GM12878 (cell line): ENCODE data around the gene RPL18. TPM values are rescaled to one million over a fixed set of nuclear protein-coding genes. Genes with fewer than 3 reads are reported as not detected.

Experiments
- ATAC-seq: fragments of 200-7000 bp; cut with Tn5 transposase; 3 replicates; pipeline ENCODE4 v1.9.1; 2020; ENCODE audit warnings: mild to moderate bottlenecking, moderate library complexity
- BruUV-seq: library from RNA; stranded (reverse); fragments of 400-500 nt; replicated peaks from 2 replicates; lab custom pipeline; 2021; lab: Mats Ljungman, UMichigan
- CTCF ChIA-PET: fragments of 300-600 bp; sonication (Branson Sonifier 250); formaldehyde crosslinking; extraction: SDS; loops from one replicate; lab custom pipeline; 2021; ENCODE audit warnings: inconsistent platforms; lab: Yijun Ruan, JAX
- POLR2A ChIA-PET: fragments of 350-600 bp; formaldehyde crosslinking; extraction: SDS; loops from one replicate; lab custom pipeline; 2021; ENCODE audit warnings: inconsistent platforms; lab: Charles Lee
- RAD21 ChIA-PET: fragments of 300-600 bp; sonication (Branson Sonifier 250); formaldehyde crosslinking; loops from one replicate; lab custom pipeline; 2023; ENCODE audit warnings: antibody characterized with exemption; ENCODE audit not compliant: unreplicated experiment; lab: Charles Lee
- SMC1A ChIA-PET: fragments of 300-600 bp; sonication (Branson Sonifier 250); formaldehyde crosslinking; loops from one replicate; lab custom pipeline; 2023; ENCODE audit not compliant: unreplicated experiment, uncharacterized antibody; lab: Charles Lee
- DNase-seq: peaks from one replicate; pipeline ENCODE4 v3.0.0-alpha.2; 2011; ENCODE audit warnings: low read depth, low spot score
- FAIRE-seq: peaks from 3 replicates; lab custom pipeline; 2011; peaks lifted over from hg19 to GRCh38; lab: Jason Lieb, UNC
- H2AFZ ChIP-seq: 2 replicates; pipeline ENCODE4 v1.6.0; 2011; ENCODE audit warnings: low read depth, low read length, control low read depth; ENCODE audit not compliant: control insufficient read depth
- H3K27ac ChIP-seq: 2 replicates; pipeline ENCODE4 v1.5.1; 2011; ENCODE audit warnings: control low read depth; ENCODE audit not compliant: control insufficient read depth, insufficient read depth
- H3K27me3 ChIP-seq, 2 experiments: replicated peaks in 1 of 2; 2 replicates each; pipeline versions ENCODE4 v1.6.0 to v1.6.1; 2011; ENCODE audit warnings: low read length in 1 of 2; ENCODE audit not compliant: control insufficient read depth in 2 of 2, insufficient read depth in 2 of 2
- H3K36me3 ChIP-seq, 2 experiments: 2 replicates each; pipeline ENCODE4 v1.5.1; 2011; ENCODE audit warnings: low read length in 1 of 2; ENCODE audit not compliant: control insufficient read depth in 2 of 2, insufficient read depth in 2 of 2
- H3K4me1 ChIP-seq: 2 replicates; pipeline ENCODE4 v1.6.1; 2011; ENCODE audit warnings: mild to moderate bottlenecking, low read length, moderate library complexity, mixed read lengths; ENCODE audit not compliant: control insufficient read depth, insufficient read depth
- H3K4me2 ChIP-seq: 2 replicates; pipeline ENCODE4 v1.6.0; 2011; ENCODE audit warnings: control low read depth; ENCODE audit not compliant: control insufficient read depth, insufficient read depth
- H3K4me3 ChIP-seq: fragments of 200-600 bp; sonication (generic); 2 replicates; pipeline ENCODE4 v1.5.1; 2016
- H3K79me2 ChIP-seq: 2 replicates; pipeline ENCODE4 v1.6.0; 2011; ENCODE audit warnings: low read length; ENCODE audit not compliant: control insufficient read depth, insufficient read depth
- H3K9ac ChIP-seq: 2 replicates; pipeline ENCODE4 v1.8.0; 2011; ENCODE audit warnings: low read length, control low read depth, mixed read lengths; ENCODE audit not compliant: control insufficient read depth, insufficient read depth
- H3K9me3 ChIP-seq: replicated peaks from 3 replicates; pipeline ENCODE4 v1.5.1; 2011; ENCODE audit warnings: mild to moderate bottlenecking, low read length; ENCODE audit not compliant: control insufficient read depth, insufficient read depth
- H4K20me1 ChIP-seq: 2 replicates; pipeline ENCODE4 v1.6.0; 2011; ENCODE audit not compliant: control insufficient read depth, insufficient read depth
- ATF7 ChIP-seq: fragments of 450-650 bp; IDR thresholded peaks from 2 replicates; pipeline ENCODE4 v1.6.1; 2016; ENCODE audit warnings: low read depth, mild to moderate bottlenecking
- BHLHE40 ChIP-seq, 2 experiments: fragments of 450-650 bp in 1 of 2; IDR thresholded peaks; 2 replicates each; pipeline ENCODE4 v1.6.1; 2011 to 2017; ENCODE audit warnings: low read depth in 2 of 2, borderline replicate concordance in 1 of 2, improper control_type of control experiment in 1 of 2, low read length in 1 of 2, mild to moderate bottlenecking in 1 of 2
- CHD2 ChIP-seq: IDR thresholded peaks from 2 replicates; pipeline ENCODE4 v1.6.1; 2011; ENCODE audit warnings: low read depth, low read length, improper control_type of control experiment, borderline replicate concordance
- CREB1 ChIP-seq: IDR thresholded peaks from 2 replicates; pipeline ENCODE4 v1.6.1; 2012; ENCODE audit warnings: low read depth, mild to moderate bottlenecking, inconsistent platforms
- E2F8 ChIP-seq: fragments of 450-650 bp; IDR thresholded peaks from 2 replicates; pipeline ENCODE4 v1.6.1; 2018; ENCODE audit warnings: mild to moderate bottlenecking, low read depth, moderate library complexity; ENCODE audit not compliant: partially characterized antibody
- EED ChIP-seq: sonication (generic); IDR thresholded peaks from 2 replicates; pipeline ENCODE4 v1.6.1; 2016; ENCODE audit warnings: antibody characterized with exemption, low read depth
- ETV6 ChIP-seq, 2 experiments: fragments of 450-650 bp in 1 of 2; IDR thresholded peaks in 1 of 2; conservative IDR thresholded peaks in 1 of 2; 2 replicates each; pipeline ENCODE4 v1.6.1; 2014; ENCODE audit warnings: antibody characterized with exemption in 1 of 2, borderline replicate concordance in 1 of 2, low read depth in 1 of 2, mild to moderate bottlenecking in 1 of 2, moderate library complexity in 1 of 2
- GATAD2B ChIP-seq: fragments of 450-650 bp; conservative IDR thresholded peaks from 2 replicates; pipeline ENCODE4 v1.6.1; 2017; ENCODE audit warnings: low read depth, mild to moderate bottlenecking, moderate library complexity
- MLLT1 ChIP-seq: fragments of 450-650 bp; IDR thresholded peaks from 2 replicates; pipeline ENCODE4 v1.6.1; 2016; ENCODE audit warnings: mild to moderate bottlenecking
- MTA2 ChIP-seq: fragments of 450-650 bp; IDR thresholded peaks from 2 replicates; pipeline ENCODE4 v1.6.1; 2016; ENCODE audit warnings: low read depth, mild to moderate bottlenecking, moderate library complexity
- NBN ChIP-seq: fragments of 450-650 bp; IDR thresholded peaks from 2 replicates; pipeline ENCODE4 v1.6.1; 2016
- NFYB ChIP-seq: IDR thresholded peaks from 2 replicates; pipeline ENCODE4 v1.6.1; 2011; ENCODE audit warnings: low read depth, mild to moderate bottlenecking, low read length, improper control_type of control experiment, moderate library complexity; ENCODE audit not compliant: insufficient read depth
- RB1 ChIP-seq: fragments of 450-650 bp; formaldehyde crosslinking; IDR thresholded peaks from 2 replicates; pipeline ENCODE4 v1.6.1; 2017; ENCODE audit warnings: mild to moderate bottlenecking, borderline replicate concordance
- SMC3 ChIP-seq: IDR thresholded peaks from 2 replicates; pipeline ENCODE4 v1.6.1; 2011; ENCODE audit warnings: low read length, improper control_type of control experiment, borderline replicate concordance
- TBL1XR1 ChIP-seq: IDR thresholded peaks from 2 replicates; pipeline ENCODE4 v1.6.1; 2012; ENCODE audit warnings: low read depth, low read length, improper control_type of control experiment
- ZSCAN29 ChIP-seq: fragments of 450-650 bp; IDR thresholded peaks from 2 replicates; pipeline ENCODE4 v1.6.1; 2017; ENCODE audit warnings: mild to moderate bottlenecking, moderate library complexity
- WGBS: methylation state at CpG from one replicate; pipeline ENCODE4 v1.1.6; 2016; ENCODE audit warnings: low lambda C conversion rate; ENCODE audit not compliant: insufficient replicate concordance, insufficient coverage; ENCODE audit errors: missing lambda C conversion rate; 5-methylcytosine and 5-hydroxymethylcytosine counted together
- in situ Hi-C: fragments of 300-500 bp; cut with MboI; formaldehyde crosslinking; loops from 9 replicates; pipeline ENCODE4 v1.14.3; 2018; ENCODE audit warnings: mixed read lengths
- intact Hi-C: fragments of 100-400 bp; cut with micrococcal nuclease; formaldehyde crosslinking; loops from one replicate; pipeline ENCODE4 v1.14.2; 2022; ENCODE audit not compliant: unreplicated experiment
- polyA plus RNA-seq, 11 experiments: library from polyadenylated mRNA; depleted of rRNA in 4 of 11; unstranded in 6 of 11; stranded (reverse) in 5 of 11; fragments of >200 nt; fragmentation: Nextera tagmentation in 4 of 11; fragmentation: Illumina TruSeq in 1 of 11; extraction: Ambion mirVana in 4 of 11; extraction: Trizol in 1 of 11; gene quantifications; 1 replicate in 1 of 11; 2 replicates in 10 of 11; pipeline versions ENCODE4 v1.2.1 to v1.2.3, GENCODE V29; 2011 to 2016; ENCODE audit warnings: inconsistent platforms in 2 of 11, missing spikeins in 2 of 11, low read depth in 1 of 11
- total RNA-seq, 4 experiments: library from RNA; depleted of rRNA in 3 of 4; stranded (reverse); fragments of >200 nt in 3 of 4; fragmentation: Illumina TruSeq in 1 of 4; extraction: Trizol in 1 of 4; gene quantifications; 2 replicates each; pipeline versions ENCODE4 v1.2.1 to v1.2.3, GENCODE V29; 2013 to 2021
- TF ChIP-seq, protein P1 (sequence below): fragments of 150-350 bp; IDR thresholded peaks from 2 replicates; pipeline ENCODE4 v1.6.1; 2014; ENCODE audit warnings: mild to moderate bottlenecking, low read depth, low read length

RPL18 gene
- total and polyA plus RNA-seq, 10 of the 15 experiments (the other 5 are each of a cell fraction or from before 2014, with no cell fraction given), result 393 to 4,267 (median 2,019) TPM

DNA sequence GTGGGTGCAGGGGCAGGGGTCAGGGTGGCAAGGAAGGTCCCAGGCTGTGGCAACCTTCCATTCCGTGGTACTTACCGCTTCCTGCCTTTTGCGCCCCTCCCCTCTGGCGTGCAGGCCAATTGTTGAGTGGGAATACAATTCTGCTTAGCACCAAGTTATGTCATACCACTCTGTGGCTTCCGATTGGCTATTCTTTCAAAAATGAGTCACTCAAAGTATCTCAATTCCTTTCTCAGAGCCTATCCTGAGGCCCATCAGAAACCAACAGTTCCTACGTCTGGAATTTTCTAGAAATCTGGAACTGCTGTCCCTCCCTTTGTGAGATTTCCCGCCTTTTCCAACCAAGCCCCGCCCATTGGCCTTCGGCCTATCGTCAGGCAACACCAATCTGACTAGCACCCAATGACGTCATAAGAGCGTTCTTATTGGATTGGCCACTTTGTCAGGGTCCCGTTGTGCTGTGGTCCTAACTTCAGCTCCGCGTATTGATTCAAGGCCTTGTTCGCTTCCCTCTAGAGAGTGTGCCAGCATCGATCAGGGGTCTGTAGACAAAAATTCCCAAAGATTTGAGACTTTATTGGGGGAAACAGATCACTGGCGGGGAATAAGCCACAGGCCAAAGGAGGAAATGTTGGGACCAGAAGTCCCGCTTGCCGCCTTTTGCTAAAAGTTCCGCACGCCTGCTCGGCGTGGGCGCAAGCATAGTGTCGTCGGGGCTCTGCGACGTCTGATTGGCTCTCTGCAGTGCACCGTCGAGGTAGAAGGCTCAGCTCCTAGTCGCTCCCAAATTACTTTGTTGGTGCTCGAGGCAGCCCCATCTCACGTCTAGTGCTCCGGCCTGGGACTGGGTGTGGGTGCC is 42.1 kb upstream of the RPL18 start:
- peaks cover 9% of the 10 kb centered on the region for H3K4me1 ChIP-seq
- WGBS, result 28% methylated on average over 34 of the region's 35 CpGs
- BruUV-seq, result no TSS peak
- DNase-seq (peak; percentile 83), ATAC-seq (peak; percentile 97), FAIRE-seq (peak; percentile 100)
- in situ Hi-C loops (no loop called here), intact Hi-C loops (loop anchor here (5.0 kb wide), 1 partner anchor 121 kb away; no protein-coding TSS in a partner anchor)
- H2AFZ ChIP-seq, result peak overlapping the region; percentile 98
- H3K4me2 ChIP-seq, result peak overlapping the region; percentile 90
- no peaks in the 10 kb centered on the region for H3K79me2 ChIP-seq
- H4K20me1 ChIP-seq, result no peaks in the 10 kb centered on the region
- peak overlapping the region; percentile 96 for H3K27ac ChIP-seq
- POLR2A ChIA-PET, result interaction anchor here (0.7 kb wide), 1 partner anchor 16 kb away, joined by 3 read pairs; no protein-coding TSS in a partner anchor
- no peaks in the 10 kb centered on the region for H3K36me3 ChIP-seq
- no peaks in the 10 kb centered on the region; the same call in 2 of the 3 replicates for H3K9me3 ChIP-seq
- peak overlapping the region; percentile 1; the same call in 1 of the 2 replicates for H3K4me3 ChIP-seq
- CTCF ChIA-PET, result interaction anchor here (1.0 to 3.6 kb wide), 2 partner anchors 14 to 52 kb away, joined by 3 to 20 read pairs; no protein-coding TSS in a partner anchor
- SMC1A ChIA-PET, result no interaction called here
- RAD21 ChIA-PET, result interaction anchor here (0.9 kb wide), 1 partner anchor 15 kb away, joined by 4 read pairs; the partner anchor contains the start of gene CA11
- no peaks in the 10 kb centered on the region for H3K27me3 ChIP-seq
- H3K9ac ChIP-seq, result peak overlapping the region; percentile 51
- no peak for TF ChIP-seq ETV6 (conservative IDR thresholded peaks at IDR 0.05 in 1 of 2, IDR thresholded peaks at IDR 0.05 in 1 of 2; ENCODE audit: borderline replicate concordance in 1 of 2, low read depth in 1 of 2)
- TF ChIP-seq, protein P1, sequence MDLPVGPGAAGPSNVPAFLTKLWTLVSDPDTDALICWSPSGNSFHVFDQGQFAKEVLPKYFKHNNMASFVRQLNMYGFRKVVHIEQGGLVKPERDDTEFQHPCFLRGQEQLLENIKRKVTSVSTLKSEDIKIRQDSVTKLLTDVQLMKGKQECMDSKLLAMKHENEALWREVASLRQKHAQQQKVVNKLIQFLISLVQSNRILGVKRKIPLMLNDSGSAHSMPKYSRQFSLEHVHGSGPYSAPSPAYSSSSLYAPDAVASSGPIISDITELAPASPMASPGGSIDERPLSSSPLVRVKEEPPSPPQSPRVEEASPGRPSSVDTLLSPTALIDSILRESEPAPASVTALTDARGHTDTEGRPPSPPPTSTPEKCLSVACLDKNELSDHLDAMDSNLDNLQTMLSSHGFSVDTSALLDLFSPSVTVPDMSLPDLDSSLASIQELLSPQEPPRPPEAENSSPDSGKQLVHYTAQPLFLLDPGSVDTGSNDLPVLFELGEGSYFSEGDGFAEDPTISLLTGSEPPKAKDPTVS, result peak; percentile 80; the same call in 1 of the 2 replicates
- no peak for TF ChIP-seq TBL1XR1
- peak; percentile 92 for TF ChIP-seq NFYB
- no peak for TF ChIP-seq ZSCAN29
- TF ChIP-seq GATAD2B, result 0 out of 2 replicates have a peak, but pooled peaks have one; percentile 14
- TF ChIP-seq MLLT1, result peak; percentile 85
- TF ChIP-seq RB1, result peak; percentile 100
- TF ChIP-seq CHD2, result 0 out of 2 replicates have a peak, but pooled peaks have one; percentile 34
- peak; percentile 98 for TF ChIP-seq NBN
- 0 out of 2 replicates have a peak, but pooled peaks have one; percentile 12 for TF ChIP-seq MTA2
- TF ChIP-seq ATF7, result peak; percentile 100
- TF ChIP-seq EED, result no peak
- TF ChIP-seq BHLHE40 (IDR thresholded peaks at IDR 0.05; ENCODE audit: borderline replicate concordance in 1 of 2, low read depth in 2 of 2, low read length in 1 of 2), result peak; percentile 56 to 71; a peak in 3 of 4 replicates
- TF ChIP-seq SMC3, result no peak
- peak; percentile 93 for TF ChIP-seq E2F8
- TF ChIP-seq CREB1, result peak; percentile 95
